Measurements from ENCODE around the gene BOD1. TPM values are rescaled to one million over a fixed set of nuclear protein-coding genes. Genes with fewer than 3 reads are reported as not detected.
A peak's percentile ranks its signal among the peaks of the same experiment; 100 is the strongest.

The BOD1 gene
- total RNA-seq, 2 donors from 2014 or later, result 24.1 TPM

- no peak for ATAC-seq (replicated peaks in 1 of 2)
- no peaks in the 10 kb centered on the region for H3K27me3 Mint-ChIP-seq (ENCODE audit: low read depth)
- no peak for DNase-seq
- H3K36me3 Mint-ChIP-seq (ENCODE audit: insufficient read depth in 2 of 2), result no peaks in the 10 kb centered on the region
- H3K4me3 Mint-ChIP-seq, result no peak overlapping the region
- no peak overlapping the region for H3K27ac Mint-ChIP-seq
- no peaks in the 10 kb centered on the region for H3K9me3 Mint-ChIP-seq
- peaks cover 20% of the 10 kb centered on the region for H3K4me1 Mint-ChIP-seq (ENCODE audit: low read depth)
Observed at GRCh38 chr5:173620784-173621183, 4.3 kb upstream of the BOD1 start.

GRCh38 chr5:173618927-173619519 lies 2.6 kb upstream of the BOD1 start:
- ATAC-seq (replicated peaks in 1 of 2) (no peak), DNase-seq (peak; percentile 42 to 43)
- peak overlapping the region in 1 of 2 donors; percentile 33 for H3K4me3 Mint-ChIP-seq
- no peaks in the 10 kb centered on the region for H3K27me3 Mint-ChIP-seq (ENCODE audit: low read depth)
- H3K27ac Mint-ChIP-seq, result peak overlapping the region; percentile 15
- peaks cover 0 to 2% of the 10 kb centered on the region in 2 donors for H3K36me3 Mint-ChIP-seq (ENCODE audit: insufficient read depth in 2 of 2)
- no peaks in the 10 kb centered on the region for H3K9me3 Mint-ChIP-seq
- peaks cover 38% of the 10 kb centered on the region for H3K4me1 Mint-ChIP-seq (ENCODE audit: low read depth)

- H3K9me3 Mint-ChIP-seq, result no peaks in the 10 kb centered on the region
- peak overlapping the region; percentile 90 to 96 for H3K4me3 Mint-ChIP-seq
- peak overlapping the region; percentile 94 for H3K27ac Mint-ChIP-seq
- peaks cover 5 to 11% of the 10 kb centered on the region in 2 donors for H3K36me3 Mint-ChIP-seq (ENCODE audit: insufficient read depth in 2 of 2)
- DNase-seq (peak; percentile 67 to 78), ATAC-seq (replicated peaks in 1 of 2) (peak; percentile 66 to 67)
- H3K27me3 Mint-ChIP-seq (ENCODE audit: low read depth), result no peaks in the 10 kb centered on the region
- peaks cover 62% of the 10 kb centered on the region for H3K4me1 Mint-ChIP-seq (ENCODE audit: low read depth)
Observed at GRCh38 chr5:173615884-173616576, 420 bp downstream of the BOD1 start.

- Mint-ChIP-seq H3K27me3 (ENCODE audit: low read depth) (no peaks in the 10 kb centered on the region), H3K9me3 (no peaks in the 10 kb centered on the region), H3K4me3 (peak overlapping the region; percentile 90 to 96), H3K4me1 (ENCODE audit: low read depth) (peaks cover 69% of the 10 kb centered on the region), H3K27ac (peak overlapping the region; percentile 94), H3K36me3 (ENCODE audit: insufficient read depth in 2 of 2) (peaks cover 5 to 12% of the 10 kb centered on the region in 2 donors)
- ATAC-seq (replicated peaks in 1 of 2) (no peak), DNase-seq (no peak)
Observed at GRCh38 chr5:173614591-173614990, 1.9 kb downstream of the BOD1 start.

GRCh38 chr5:173613433-173614159 lies 2.9 kb downstream of the BOD1 start:
- DNase-seq, result no peak
- Mint-ChIP-seq H3K27me3 (ENCODE audit: low read depth) (no peaks in the 10 kb centered on the region), H3K36me3 (ENCODE audit: insufficient read depth in 2 of 2) (peaks cover 8 to 16% of the 10 kb centered on the region in 2 donors), H3K4me3 (peak overlapping the region; percentile 90 to 96), H3K4me1 (ENCODE audit: low read depth) (peaks cover 67% of the 10 kb centered on the region), H3K27ac (no peak overlapping the region), H3K9me3 (no peaks in the 10 kb centered on the region)
- ATAC-seq (replicated peaks in 1 of 2), result no peak

GRCh38 chr5:173612948-173613347 lies 3.5 kb downstream of the BOD1 start:
- no peak for DNase-seq
- Mint-ChIP-seq H3K4me1 (ENCODE audit: low read depth) (peaks cover 61% of the 10 kb centered on the region), H3K4me3 (no peak overlapping the region), H3K36me3 (ENCODE audit: insufficient read depth in 2 of 2) (peaks cover 9 to 22% of the 10 kb centered on the region in 2 donors), H3K9me3 (no peaks in the 10 kb centered on the region), H3K27ac (no peak overlapping the region), H3K27me3 (ENCODE audit: low read depth) (no peaks in the 10 kb centered on the region)
- no peak for ATAC-seq (replicated peaks in 1 of 2)

GRCh38 chr5:173611706-173612105 lies 4.7 kb downstream of the BOD1 start:
- Mint-ChIP-seq H3K4me3 (no peak overlapping the region), H3K27ac (no peak overlapping the region), H3K27me3 (ENCODE audit: low read depth) (no peaks in the 10 kb centered on the region), H3K9me3 (no peaks in the 10 kb centered on the region), H3K4me1 (ENCODE audit: low read depth) (peaks cover 52% of the 10 kb centered on the region), H3K36me3 (ENCODE audit: insufficient read depth in 2 of 2) (peaks cover 11 to 26% of the 10 kb centered on the region in 2 donors)
- ATAC-seq (replicated peaks in 1 of 2) (no peak), DNase-seq (no peak)

- no peaks in the 10 kb centered on the region for H3K4me1 Mint-ChIP-seq (ENCODE audit: low read depth)
- no peaks in the 10 kb centered on the region for H3K9me3 Mint-ChIP-seq
- H3K27me3 Mint-ChIP-seq (ENCODE audit: low read depth), result no peaks in the 10 kb centered on the region
- no peak overlapping the region for H3K4me3 Mint-ChIP-seq
- H3K27ac Mint-ChIP-seq, result no peak overlapping the region
- H3K36me3 Mint-ChIP-seq (ENCODE audit: insufficient read depth in 2 of 2), result peaks cover 6 to 23% of the 10 kb centered on the region in 2 donors
- ATAC-seq (replicated peaks in 1 of 2), result no peak
- DNase-seq, result no peak
Observed at GRCh38 chr5:173604141-173604540, 12.3 kb downstream of the BOD1 start.

GRCh38 chr5:173602423-173602822 lies 14.0 kb downstream of the BOD1 start:
- ATAC-seq (replicated peaks in 1 of 2) (no peak), DNase-seq (no peak)
- Mint-ChIP-seq H3K36me3 (ENCODE audit: insufficient read depth in 2 of 2) (peaks cover 3 to 10% of the 10 kb centered on the region in 2 donors), H3K4me3 (no peak overlapping the region), H3K9me3 (no peaks in the 10 kb centered on the region), H3K27ac (no peak overlapping the region), H3K4me1 (ENCODE audit: low read depth) (no peaks in the 10 kb centered on the region), H3K27me3 (ENCODE audit: low read depth) (no peaks in the 10 kb centered on the region)

GRCh38 chr5:173598686-173599085 lies 17.8 kb downstream of the BOD1 start:
- no peak for ATAC-seq (replicated peaks in 1 of 2)
- Mint-ChIP-seq H3K9me3 (peaks cover 2 to 5% of the 10 kb centered on the region in 2 donors), H3K4me1 (ENCODE audit: low read depth) (no peaks in the 10 kb centered on the region), H3K4me3 (no peak overlapping the region), H3K27me3 (ENCODE audit: low read depth) (no peaks in the 10 kb centered on the region), H3K36me3 (ENCODE audit: insufficient read depth in 2 of 2) (peaks cover 4 to 5% of the 10 kb centered on the region in 2 donors), H3K27ac (no peak overlapping the region)
- DNase-seq, result no peak

GRCh38 chr5:173597304-173597703 lies 19.1 kb downstream of the BOD1 start:
- ATAC-seq (replicated peaks in 1 of 2) (no peak), DNase-seq (no peak)
- Mint-ChIP-seq H3K27me3 (ENCODE audit: low read depth) (no peaks in the 10 kb centered on the region), H3K4me1 (ENCODE audit: low read depth) (no peaks in the 10 kb centered on the region), H3K36me3 (ENCODE audit: insufficient read depth in 2 of 2) (peaks cover 9 to 11% of the 10 kb centered on the region in 2 donors), H3K27ac (no peak overlapping the region), H3K9me3 (peaks cover 6 to 11% of the 10 kb centered on the region in 2 donors), H3K4me3 (no peak overlapping the region)

- Mint-ChIP-seq H3K4me1 (ENCODE audit: low read depth) (no peaks in the 10 kb centered on the region), H3K27me3 (ENCODE audit: low read depth) (no peaks in the 10 kb centered on the region), H3K36me3 (ENCODE audit: insufficient read depth in 2 of 2) (peaks cover 13 to 20% of the 10 kb centered on the region in 2 donors), H3K4me3 (no peak overlapping the region), H3K27ac (no peak overlapping the region), H3K9me3 (peaks cover 11 to 16% of the 10 kb centered on the region in 2 donors)
- DNase-seq (no peak), ATAC-seq (replicated peaks in 1 of 2) (no peak)
Observed at GRCh38 chr5:173595841-173596240, 20.6 kb downstream of the BOD1 start.

GRCh38 chr5:173594061-173594460 lies 22.4 kb downstream of the BOD1 start:
- Mint-ChIP-seq H3K4me3 (no peak overlapping the region), H3K27ac (no peak overlapping the region), H3K9me3 (peaks cover 18 to 24% of the 10 kb centered on the region in 2 donors), H3K36me3 (ENCODE audit: insufficient read depth in 2 of 2) (peaks cover 15 to 27% of the 10 kb centered on the region in 2 donors), H3K27me3 (ENCODE audit: low read depth) (no peaks in the 10 kb centered on the region), H3K4me1 (ENCODE audit: low read depth) (no peaks in the 10 kb centered on the region)
- DNase-seq (no peak), ATAC-seq (replicated peaks in 1 of 2) (no peak)
